Measurements from ENCODE around the gene INIP.

DNA sequence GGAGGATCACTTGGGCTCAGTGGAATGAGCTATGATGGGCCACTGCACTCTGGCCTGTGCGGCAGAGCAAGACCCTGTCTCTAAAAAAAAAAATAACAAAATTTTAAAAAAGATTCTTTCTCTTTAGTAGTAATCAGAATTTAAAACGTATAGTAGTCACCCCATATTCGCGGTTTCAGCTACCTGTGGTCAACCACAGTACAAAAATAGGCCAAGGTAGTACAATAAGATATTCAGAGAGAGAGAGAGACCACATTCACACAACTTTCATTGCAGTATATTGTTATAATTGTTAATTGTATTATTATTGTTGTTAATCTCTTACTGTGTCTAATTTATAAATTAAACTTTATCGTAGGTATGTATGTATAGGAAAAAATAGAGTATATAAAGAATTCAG, 18.7 kb downstream of the INIP start:
- TF ChIP-seq, protein P1, sequence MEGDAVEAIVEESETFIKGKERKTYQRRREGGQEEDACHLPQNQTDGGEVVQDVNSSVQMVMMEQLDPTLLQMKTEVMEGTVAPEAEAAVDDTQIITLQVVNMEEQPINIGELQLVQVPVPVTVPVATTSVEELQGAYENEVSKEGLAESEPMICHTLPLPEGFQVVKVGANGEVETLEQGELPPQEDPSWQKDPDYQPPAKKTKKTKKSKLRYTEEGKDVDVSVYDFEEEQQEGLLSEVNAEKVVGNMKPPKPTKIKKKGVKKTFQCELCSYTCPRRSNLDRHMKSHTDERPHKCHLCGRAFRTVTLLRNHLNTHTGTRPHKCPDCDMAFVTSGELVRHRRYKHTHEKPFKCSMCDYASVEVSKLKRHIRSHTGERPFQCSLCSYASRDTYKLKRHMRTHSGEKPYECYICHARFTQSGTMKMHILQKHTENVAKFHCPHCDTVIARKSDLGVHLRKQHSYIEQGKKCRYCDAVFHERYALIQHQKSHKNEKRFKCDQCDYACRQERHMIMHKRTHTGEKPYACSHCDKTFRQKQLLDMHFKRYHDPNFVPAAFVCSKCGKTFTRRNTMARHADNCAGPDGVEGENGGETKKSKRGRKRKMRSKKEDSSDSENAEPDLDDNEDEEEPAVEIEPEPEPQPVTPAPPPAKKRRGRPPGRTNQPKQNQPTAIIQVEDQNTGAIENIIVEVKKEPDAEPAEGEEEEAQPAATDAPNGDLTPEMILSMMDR (conservative IDR thresholded peaks at IDR 0.05; ENCODE audit: low read length), result no peak
- no peak for TF ChIP-seq EZH2phosphoT487 (IDR thresholded peaks at IDR 0.05; ENCODE audit: borderline replicate concordance)
